ENCODE data around the gene DHRS11.
A peak's percentile ranks its signal among the peaks of the same experiment; 100 is the strongest.

DHRS11 gene

GRCh38 chr17:36591434-36592315 lies at the start of gene DHRS11:
DHRS11 (plus strand) TSS chr17:36591879; CDS start chr17:36592010, 131 bp downstream.
- peak; percentile 59 for DNase-seq

- DNase-seq = no peak
Observed at GRCh38 chr17:36542755-36543154, 48.9 kb upstream of the DHRS11 start.

- no peak for DNase-seq
Observed at GRCh38 chr17:36544044-36544306, 47.7 kb upstream of the DHRS11 start.

- peak; percentile 84 for DNase-seq
Observed at GRCh38 chr17:36544307-36545076, 47.2 kb upstream of the DHRS11 start, which contains the start of gene GGNBP2. GGNBP2 (plus strand) TSS chr17:36544919; CDS start chr17:36545725, 806 bp downstream.

- DNase-seq = no peak
Observed at GRCh38 chr17:36545077-36545464, 46.6 kb upstream of the DHRS11 start.

GRCh38 chr17:36545465-36546417 lies 45.9 kb upstream of the DHRS11 start:
- DNase-seq = peak; percentile 95

- no peak for DNase-seq
Observed at GRCh38 chr17:36546418-36547093, 45.1 kb upstream of the DHRS11 start.

- DNase-seq = no peak
Observed at GRCh38 chr17:36547776-36548175, 43.9 kb upstream of the DHRS11 start.

GRCh38 chr17:36550491-36551417 lies 40.9 kb upstream of the DHRS11 start:
- no peak for DNase-seq

- DNase-seq = no peak
Observed at GRCh38 chr17:36553459-36553858, 38.2 kb upstream of the DHRS11 start.

- DNase-seq = no peak
Observed at GRCh38 chr17:36566081-36566480, 25.6 kb upstream of the DHRS11 start.

- no peak for DNase-seq
Observed at GRCh38 chr17:36575028-36575427, 16.7 kb upstream of the DHRS11 start.

GRCh38 chr17:36576793-36577192 lies 14.9 kb upstream of the DHRS11 start:
- DNase-seq = no peak

- no peak for DNase-seq
Observed at GRCh38 chr17:36578671-36579070, 13.0 kb upstream of the DHRS11 start.

GRCh38 chr17:36583787-36584186 lies 7.9 kb upstream of the DHRS11 start:
- no peak for DNase-seq

GRCh38 chr17:36586138-36586537 lies 5.5 kb upstream of the DHRS11 start:
- DNase-seq = no peak

GRCh38 chr17:36590082-36590481 lies 1.6 kb upstream of the DHRS11 start:
- DNase-seq = no peak

- no peak for DNase-seq
Observed at GRCh38 chr17:36592316-36592715, 637 bp downstream of the DHRS11 start.

GRCh38 chr17:36592716-36593321 lies 1.1 kb downstream of the DHRS11 start:
- no peak for DNase-seq

- DNase-seq = no peak
Observed at GRCh38 chr17:36593656-36594316, 2.1 kb downstream of the DHRS11 start.

All from activated CD4-positive, alpha-beta T cell treated with anti-CD3 and anti-CD28 coated beads for 1 hour (primary cell).